ENCODE measurements around the gene ATF3. TPM values are rescaled to one million over a fixed set of nuclear protein-coding genes. Genes with fewer than 3 reads are reported as not detected.

Gene ATF3
- total RNA-seq, 2 experiments from 2014 or later: 2.7 to 2.9 TPM

DNA sequence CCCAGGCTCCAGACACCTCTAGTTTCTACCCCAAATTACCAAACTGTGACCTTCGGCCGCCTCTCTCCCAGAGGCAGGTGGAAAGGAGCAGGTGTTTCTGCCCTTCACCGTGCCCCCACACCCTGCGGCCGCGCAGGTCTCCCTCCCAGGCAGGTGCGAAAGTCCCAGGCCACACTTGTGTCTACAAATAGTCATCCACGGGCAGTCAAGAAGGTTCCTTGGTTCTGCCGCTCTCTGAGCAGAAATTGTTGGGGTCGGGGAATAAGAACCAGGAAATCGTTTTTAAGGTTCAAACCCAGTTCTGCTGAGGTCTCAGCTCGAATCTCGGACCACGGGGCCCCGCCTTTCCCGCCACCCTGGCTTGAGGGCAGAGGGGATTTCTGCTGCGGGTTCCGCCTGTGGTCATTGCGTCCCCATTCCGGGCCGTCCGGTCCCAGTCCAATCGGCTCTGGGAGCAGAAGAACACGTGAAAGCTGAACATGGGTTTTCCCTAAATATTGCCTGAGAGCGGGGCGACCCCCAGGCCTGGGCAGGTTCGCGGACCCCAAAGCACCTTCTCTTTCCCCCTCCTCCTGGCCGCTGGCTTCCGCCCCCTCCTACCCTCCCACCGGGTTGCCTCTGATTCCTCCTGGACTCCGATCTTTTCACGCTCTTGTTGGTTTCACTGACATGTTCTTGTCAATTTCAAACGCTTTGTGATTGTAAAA lies 1.2 kb upstream of the ATF3 start:
- Histone ChIP-seq H4K20me1 (ENCODE audit: insufficient read depth, low read length) (no peaks in the 10 kb centered on the region), H3K4me2 (ENCODE audit: low read length) (peak overlapping the region; percentile 94), H3K4me3 (ENCODE audit: low read depth, low read length, poor library complexity, severe bottlenecking) (peak overlapping the region; percentile 78), H3K9me2 (ENCODE audit: insufficient read depth, low read length) (no peaks in the 10 kb centered on the region), H3K9me3 (ENCODE audit: low read length) (no peaks in the 10 kb centered on the region), H3K4me1 (ENCODE audit: insufficient read depth, low read length, poor library complexity, severe bottlenecking) (peaks cover 4% of the 10 kb centered on the region), H2AFZ (ENCODE audit: low read length) (peak overlapping the region; percentile 86; the same call in 1 of the 2 replicates), H3K36me3 (ENCODE audit: insufficient read depth, low read length) (no peaks in the 10 kb centered on the region), H3K27ac (ENCODE audit: low read depth, low read length, poor library complexity, severe bottlenecking) (no peak overlapping the region), H3K79me2 (ENCODE audit: insufficient read depth, low read depth, low read length) (no peaks in the 10 kb centered on the region)
- ChIA-PET CTCF (ENCODE audit: unreplicated experiment) (no interaction called here), POLR2A (no interaction called here)
- TF ChIP-seq, protein P1, sequence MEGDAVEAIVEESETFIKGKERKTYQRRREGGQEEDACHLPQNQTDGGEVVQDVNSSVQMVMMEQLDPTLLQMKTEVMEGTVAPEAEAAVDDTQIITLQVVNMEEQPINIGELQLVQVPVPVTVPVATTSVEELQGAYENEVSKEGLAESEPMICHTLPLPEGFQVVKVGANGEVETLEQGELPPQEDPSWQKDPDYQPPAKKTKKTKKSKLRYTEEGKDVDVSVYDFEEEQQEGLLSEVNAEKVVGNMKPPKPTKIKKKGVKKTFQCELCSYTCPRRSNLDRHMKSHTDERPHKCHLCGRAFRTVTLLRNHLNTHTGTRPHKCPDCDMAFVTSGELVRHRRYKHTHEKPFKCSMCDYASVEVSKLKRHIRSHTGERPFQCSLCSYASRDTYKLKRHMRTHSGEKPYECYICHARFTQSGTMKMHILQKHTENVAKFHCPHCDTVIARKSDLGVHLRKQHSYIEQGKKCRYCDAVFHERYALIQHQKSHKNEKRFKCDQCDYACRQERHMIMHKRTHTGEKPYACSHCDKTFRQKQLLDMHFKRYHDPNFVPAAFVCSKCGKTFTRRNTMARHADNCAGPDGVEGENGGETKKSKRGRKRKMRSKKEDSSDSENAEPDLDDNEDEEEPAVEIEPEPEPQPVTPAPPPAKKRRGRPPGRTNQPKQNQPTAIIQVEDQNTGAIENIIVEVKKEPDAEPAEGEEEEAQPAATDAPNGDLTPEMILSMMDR (conservative IDR thresholded peaks at IDR 0.05; ENCODE audit: low read length): no peak
- peak; percentile 26; the same call in 1 of the 2 replicates for TF ChIP-seq EZH2phosphoT487 (IDR thresholded peaks at IDR 0.05; ENCODE audit: borderline replicate concordance, low read depth, low read length)
- intact Hi-C loops (cut with micrococcal nuclease; ENCODE audit: unreplicated experiment): loop anchor here (5.0 kb wide), 3 partner anchors 60 to 185 kb away; partner anchors contain the start of genes NSL1 and TATDN3
- BruUV-seq (replicated peaks): no TSS peak
- DNase-seq (ENCODE audit: low spot score): peak; percentile 4

DNA sequence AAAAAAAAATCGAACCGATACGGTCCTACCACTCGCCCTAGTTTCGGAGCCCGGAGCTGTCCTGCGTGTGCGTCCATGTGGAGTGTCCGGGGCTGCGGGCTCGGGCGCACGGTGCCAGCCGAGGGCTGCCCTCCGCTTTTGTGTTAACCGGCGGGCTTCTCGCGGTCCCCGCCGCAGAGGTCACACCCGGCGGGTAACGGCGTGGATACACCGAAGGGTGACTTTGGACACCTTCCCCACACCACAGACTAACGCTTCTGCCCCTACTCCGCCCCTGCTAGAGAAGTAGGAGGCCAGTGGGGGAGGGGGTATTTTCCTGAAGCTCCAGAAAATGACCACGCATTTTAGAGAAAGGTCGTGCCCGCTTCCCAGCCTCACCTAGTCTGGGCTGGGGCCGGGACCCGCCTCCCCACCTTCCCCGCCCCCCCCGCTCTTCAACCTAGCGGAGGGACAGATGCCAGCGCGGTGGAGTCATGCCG lies 609 bp upstream of the ATF3 start:
- BruUV-seq (replicated peaks): no TSS peak
- Histone ChIP-seq H4K20me1 (ENCODE audit: insufficient read depth, low read length) (no peaks in the 10 kb centered on the region), H3K36me3 (ENCODE audit: insufficient read depth, low read length) (no peaks in the 10 kb centered on the region), H3K9me3 (ENCODE audit: low read length) (no peaks in the 10 kb centered on the region), H2AFZ (ENCODE audit: low read length) (peak overlapping the region; percentile 86), H3K4me2 (ENCODE audit: low read length) (peak overlapping the region; percentile 94), H3K9me2 (ENCODE audit: insufficient read depth, low read length) (no peaks in the 10 kb centered on the region), H3K27ac (ENCODE audit: low read depth, low read length, poor library complexity, severe bottlenecking) (no peak overlapping the region), H3K79me2 (ENCODE audit: insufficient read depth, low read depth, low read length) (no peaks in the 10 kb centered on the region), H3K4me1 (ENCODE audit: insufficient read depth, low read length, poor library complexity, severe bottlenecking) (peaks cover 4% of the 10 kb centered on the region), H3K4me3 (ENCODE audit: low read depth, low read length, poor library complexity, severe bottlenecking) (peak overlapping the region; percentile 78)
- intact Hi-C loops (cut with micrococcal nuclease; ENCODE audit: unreplicated experiment): loop anchor here (2.0 to 5.0 kb wide), 4 partner anchors 41 to 184 kb away; partner anchors contain the start of genes NSL1 and TATDN3
- ChIA-PET CTCF (ENCODE audit: unreplicated experiment) (interaction anchor here (0.6 to 0.9 kb wide), 2 partner anchors 11 to 961 kb away, joined by 3 read pairs; no protein-coding TSS in a partner anchor), POLR2A (interaction anchor here (0.6 to 1.2 kb wide), 4 partner anchors 10 to 569 kb away, joined by 3 read pairs; no protein-coding TSS in a partner anchor)
- no peak for DNase-seq (ENCODE audit: low spot score)
- TF ChIP-seq, protein P1 (conservative IDR thresholded peaks at IDR 0.05; ENCODE audit: low read length): no peak
- TF ChIP-seq EZH2phosphoT487 (IDR thresholded peaks at IDR 0.05; ENCODE audit: borderline replicate concordance, low read depth, low read length): no peak
